GM21423 (cell line): ENCODE data around the gene THAP11.
"Not testable (repeated sequence)": the region's sequence is repeated elsewhere in the genome, so short reads cannot be mapped to it uniquely, and the experiment has no call there.

ENCODE experiments used
- ATAC-seq: cut with Tn5 transposase; IDR thresholded peaks from one replicate; pipeline ENCODE4 v1.9.1; 2021; ENCODE audit warnings: mild to moderate bottlenecking, moderate library complexity; ENCODE audit not compliant: unreplicated experiment

THAP11 gene

DNA sequence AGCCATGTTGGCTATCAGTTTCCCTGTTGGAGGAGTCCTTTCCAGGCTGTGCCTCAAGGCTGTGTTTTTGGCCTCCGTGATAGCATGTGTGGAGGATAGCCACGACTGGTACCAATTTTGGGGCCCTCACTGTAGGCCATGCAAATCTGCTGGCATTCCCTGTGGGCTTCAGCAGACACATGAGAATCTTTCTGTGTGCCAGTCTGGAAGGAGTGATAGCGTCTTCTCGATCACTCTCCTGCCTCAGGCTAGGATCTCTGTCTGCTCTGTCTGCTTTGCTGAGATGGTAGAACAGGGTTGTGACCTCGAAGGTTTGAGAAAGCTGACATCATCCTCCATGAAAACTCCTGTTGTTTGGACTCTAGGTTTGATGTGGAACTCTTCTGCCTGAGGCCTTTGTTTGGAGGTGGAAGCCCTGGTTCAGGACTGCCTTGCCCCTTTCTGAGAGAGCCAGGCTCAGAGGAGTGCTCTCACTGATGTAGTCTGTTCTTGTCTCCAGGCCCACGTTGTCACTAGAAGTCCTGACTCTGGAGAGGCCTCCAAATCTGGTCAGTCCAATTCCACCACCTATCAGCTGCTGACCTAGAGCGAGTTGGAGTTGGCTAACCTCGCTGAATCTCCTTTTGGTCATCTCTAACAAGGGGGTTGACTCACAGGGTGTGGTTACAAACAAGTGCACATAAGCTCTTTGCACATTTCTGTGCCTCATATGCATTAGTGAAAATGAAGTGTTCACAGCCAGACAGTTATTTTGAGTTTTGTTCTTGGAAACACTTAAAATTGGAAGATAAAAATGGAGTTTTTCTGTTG lies 18.7 kb downstream of the THAP11 start:
- ATAC-seq, result no peak

DNA sequence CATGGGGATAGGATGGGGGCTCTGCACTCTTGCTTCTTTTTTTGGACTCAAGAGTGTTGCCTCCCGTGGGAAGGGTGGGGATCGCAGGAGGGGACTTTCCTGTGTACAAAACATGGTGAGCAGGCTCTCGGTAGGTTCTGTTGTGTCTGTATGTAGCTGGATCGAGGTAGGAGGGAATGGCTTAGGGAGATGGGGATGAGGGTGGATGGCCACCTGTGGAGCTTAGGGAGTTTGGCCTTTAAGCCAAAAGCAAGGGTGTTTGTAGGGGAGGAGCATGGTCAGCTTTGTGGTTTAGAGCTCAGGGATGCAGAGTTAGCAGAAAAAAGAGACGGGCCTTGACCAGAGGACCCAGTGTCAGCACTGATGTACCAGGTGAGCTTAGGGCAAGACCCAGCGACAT lies 19.8 kb downstream of the THAP11 start:
- ATAC-seq, result no peak

DNA sequence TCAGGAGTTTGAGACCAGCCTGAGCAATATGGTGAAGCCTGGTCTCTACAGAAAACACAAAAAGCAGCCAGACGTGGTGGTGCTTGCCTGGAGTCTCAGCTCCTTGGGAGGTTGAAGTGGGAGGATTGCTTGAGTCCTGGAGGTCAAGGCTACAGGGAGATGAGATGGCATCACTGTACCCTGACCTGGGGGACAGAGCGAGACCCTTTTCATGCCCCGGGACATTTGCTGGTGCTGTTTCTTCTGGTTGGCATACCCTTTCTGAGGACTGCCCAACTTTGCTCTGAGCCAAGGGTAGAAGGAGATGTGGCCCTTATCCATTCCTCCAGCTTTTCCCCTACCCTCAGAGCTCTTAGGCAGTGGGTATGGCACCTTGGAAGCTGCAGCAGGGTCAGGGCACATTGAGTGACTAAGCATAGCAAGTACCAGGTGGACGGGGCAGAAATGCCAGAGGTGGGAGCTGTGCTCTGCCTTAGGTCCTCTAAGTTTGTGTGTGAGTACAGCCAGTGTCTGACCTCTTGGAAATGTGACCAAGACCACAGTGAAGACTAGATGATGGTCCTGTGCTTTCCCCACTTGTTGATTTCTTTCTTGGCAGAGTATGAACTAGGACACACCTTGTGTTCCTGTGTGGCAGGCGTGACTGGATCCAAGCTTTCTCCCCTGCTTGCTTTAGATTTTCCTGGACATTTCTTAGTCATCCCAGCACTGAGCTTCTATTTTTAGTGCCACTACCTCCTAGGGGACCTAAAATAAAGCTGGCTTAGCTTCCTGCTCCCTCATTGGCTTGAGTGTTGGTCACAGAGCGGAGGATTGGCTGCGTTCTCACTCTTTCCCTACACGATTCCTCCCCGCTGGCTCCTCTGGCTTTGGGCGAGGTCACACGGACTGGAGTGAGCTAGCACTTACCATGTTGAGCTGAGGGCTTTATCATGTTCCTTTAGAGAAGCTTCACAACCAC lies 20.8 kb downstream of the THAP11 start:
- ATAC-seq, result no peak

DNA sequence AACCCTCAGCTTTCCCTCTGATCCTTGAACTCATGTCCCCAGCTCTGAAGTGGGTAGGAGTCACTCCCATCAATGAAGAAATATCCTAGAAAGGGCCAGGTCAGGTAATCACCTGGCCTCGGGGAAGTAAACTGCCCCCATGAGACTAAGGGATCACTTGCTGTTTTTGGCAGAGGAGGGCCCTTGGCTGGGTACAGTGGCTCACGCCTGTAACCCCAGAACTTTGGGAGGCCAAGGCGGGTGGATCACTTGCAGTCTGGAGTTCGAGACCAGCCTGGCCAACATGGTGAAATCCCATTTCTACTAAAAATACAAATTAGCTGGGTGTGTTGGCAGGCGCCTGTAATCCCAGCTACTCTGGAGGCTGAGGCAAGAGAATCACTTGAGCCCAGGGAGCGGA lies 21.9 kb downstream of the THAP11 start:
- not testable (repeated sequence) for ATAC-seq

DNA sequence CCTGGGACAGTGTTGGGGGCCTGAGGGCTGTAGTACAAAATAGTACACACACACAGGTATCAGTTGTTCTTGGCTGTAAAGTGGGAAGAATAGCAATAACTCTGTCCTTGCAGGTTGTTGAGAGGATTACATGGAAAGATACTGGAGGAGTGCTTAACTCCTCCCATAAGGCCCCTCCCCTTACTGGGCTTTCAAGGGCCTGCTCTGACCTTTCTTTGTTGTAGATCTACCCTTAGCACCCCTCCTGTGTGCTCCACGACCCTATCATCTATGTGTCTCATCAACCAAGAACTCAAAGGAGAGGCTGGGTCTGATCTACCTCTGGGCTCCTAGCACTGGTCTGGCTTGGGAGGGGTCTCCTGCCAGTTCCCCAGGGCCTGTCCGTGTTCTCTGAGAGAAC lies 22.5 kb downstream of the THAP11 start:
- no peak for ATAC-seq

DNA sequence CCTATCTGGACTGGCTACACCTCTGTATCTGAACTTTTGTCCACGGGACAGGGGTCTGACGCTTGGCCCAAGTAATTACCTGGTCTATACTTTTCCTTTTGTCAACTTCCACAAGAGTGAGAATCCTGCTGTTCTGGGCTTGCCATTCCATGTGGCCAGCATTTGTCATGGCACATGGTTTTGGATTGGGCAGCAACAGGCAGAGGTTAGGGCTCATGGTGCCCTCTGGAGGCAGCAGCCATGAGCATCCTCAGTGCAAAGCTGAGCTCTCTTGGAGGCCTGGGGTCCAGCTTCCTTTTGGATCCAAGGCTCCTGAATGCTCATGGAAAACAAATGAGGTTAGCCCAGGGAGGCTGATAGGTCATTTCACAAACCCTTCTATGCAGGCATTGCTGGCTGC lies 23.2 kb downstream of the THAP11 start:
- no peak for ATAC-seq

DNA sequence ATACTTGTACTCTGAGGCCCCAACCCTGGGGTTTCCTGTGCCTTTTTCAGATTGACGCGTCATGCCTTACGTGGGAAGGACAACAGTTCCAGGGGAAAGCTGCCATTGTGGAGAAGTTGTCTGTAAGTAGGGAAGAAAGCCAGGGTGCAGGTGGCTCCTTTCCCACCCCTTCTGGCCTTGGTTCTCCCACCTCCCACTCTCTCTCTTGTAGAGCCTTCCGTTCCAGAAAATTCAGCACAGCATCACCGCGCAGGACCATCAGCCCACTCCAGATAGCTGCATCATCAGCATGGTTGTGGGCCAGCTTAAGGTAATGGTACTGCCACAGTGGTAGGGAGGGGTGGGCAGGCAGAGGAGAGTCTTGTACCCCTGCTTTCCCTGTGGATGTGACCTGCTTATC lies 26.2 kb downstream of the THAP11 start:
- no peak for ATAC-seq

DNA sequence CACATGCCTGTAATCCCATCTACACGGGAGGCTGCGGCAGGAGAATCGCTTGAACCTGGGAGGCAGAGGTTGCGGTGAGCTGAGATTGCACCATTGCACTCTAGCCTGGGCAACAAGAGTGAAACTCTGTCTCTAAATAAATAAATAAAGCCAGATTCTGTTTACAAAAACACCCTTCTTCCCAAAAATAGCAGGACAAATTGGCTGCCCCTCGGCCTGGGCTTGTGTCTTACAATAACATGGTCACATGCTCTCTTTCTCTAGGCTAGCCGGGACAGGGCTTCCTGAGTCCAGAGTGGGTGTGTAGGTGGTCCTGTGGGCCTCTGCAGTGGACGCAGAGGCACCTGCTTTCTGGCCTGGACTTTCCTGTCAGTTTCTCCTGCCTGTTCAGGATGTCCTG lies 27.5 kb downstream of the THAP11 start:
- ATAC-seq, result no peak

DNA sequence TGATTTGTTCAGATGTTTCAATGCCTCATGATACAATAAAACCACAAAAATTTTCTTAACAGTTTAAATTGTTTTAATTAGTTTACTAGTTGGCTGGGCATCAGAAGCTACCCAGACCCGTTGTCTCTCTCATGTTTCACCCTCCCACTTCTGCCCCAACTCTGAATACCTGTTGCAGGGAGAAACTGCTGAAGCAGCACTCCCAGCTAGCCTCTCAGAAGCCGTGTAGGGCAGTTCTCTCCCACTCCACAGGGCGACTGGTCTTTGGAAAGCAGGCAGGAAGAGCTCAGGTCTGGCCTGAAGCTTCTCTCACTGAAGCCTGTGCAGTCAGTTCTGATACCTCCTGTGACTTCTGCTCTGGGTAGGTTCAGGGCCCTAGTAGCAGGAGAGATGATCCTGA lies 29.1 kb downstream of the THAP11 start:
- ATAC-seq, result no peak

DNA sequence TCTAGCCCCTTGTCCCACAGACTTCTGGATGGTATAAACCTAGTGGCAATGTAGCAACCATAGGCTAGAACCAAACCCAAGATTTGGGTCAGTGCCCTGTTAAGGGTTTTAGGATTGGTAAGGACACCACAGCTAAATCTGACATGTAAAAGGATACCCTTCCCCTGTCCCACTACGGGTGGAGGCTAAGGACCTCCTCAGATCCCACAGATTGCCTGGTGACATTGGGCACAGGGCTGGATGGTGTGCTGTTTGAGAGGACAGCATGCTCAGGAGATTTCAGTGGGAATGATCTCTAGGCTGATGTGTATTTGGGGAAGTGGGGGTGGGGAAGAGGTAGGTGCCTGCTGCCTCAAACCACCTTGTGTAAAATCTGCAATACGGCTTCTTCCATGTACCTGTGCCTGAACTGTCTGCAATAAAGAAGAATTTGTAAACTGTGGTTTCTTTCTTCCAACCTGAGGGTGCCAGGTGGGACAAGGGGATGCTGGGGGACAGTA lies 30.1 kb downstream of the THAP11 start:
- ATAC-seq, result no peak

DNA sequence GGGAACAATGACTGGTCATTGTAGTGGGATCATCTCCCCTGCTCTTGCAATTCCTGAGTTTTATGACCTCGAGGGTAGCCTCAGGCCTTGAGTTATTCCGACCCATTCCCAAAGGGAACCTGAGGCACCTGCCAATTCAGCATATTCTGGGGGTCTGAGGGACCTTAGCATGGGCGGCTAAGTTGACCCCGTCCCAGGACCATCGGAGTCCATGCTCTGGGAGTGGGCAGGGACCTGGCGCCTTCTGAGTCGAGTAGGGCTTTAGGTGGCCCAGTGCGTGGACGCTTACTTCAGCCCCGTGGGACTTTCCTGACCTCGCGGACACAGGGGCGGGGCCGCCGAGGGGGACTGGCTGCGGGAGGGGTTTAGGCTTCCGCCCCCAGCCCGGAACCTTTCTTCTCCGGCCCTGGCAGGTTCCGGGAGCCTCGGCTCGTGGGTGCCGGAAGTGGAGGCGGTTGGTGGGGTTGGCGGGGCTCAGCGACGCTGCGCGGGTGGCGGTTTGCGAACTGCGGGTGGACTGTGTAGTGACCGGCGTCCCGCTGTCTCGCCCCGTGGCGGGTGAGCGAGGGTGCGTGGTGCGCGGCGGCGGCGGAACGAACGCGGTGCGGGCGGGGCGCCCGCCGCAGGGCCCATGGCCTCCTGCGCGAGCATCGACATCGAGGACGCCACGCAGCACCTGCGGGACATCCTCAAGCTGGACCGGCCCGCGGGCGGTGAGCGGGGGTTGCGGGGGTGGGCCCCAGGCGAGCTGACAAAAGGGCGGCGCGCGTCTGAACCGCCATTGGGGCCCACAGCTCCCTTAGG lies 30.7 kb downstream of the THAP11 start, which contains the start of gene EDC4:
Gene EDC4 (plus strand): TSS at position 422 of the 804 bp plus-strand sequence. CDS start 210 bp downstream, at position 632.
- peak; percentile 70 for ATAC-seq

DNA sequence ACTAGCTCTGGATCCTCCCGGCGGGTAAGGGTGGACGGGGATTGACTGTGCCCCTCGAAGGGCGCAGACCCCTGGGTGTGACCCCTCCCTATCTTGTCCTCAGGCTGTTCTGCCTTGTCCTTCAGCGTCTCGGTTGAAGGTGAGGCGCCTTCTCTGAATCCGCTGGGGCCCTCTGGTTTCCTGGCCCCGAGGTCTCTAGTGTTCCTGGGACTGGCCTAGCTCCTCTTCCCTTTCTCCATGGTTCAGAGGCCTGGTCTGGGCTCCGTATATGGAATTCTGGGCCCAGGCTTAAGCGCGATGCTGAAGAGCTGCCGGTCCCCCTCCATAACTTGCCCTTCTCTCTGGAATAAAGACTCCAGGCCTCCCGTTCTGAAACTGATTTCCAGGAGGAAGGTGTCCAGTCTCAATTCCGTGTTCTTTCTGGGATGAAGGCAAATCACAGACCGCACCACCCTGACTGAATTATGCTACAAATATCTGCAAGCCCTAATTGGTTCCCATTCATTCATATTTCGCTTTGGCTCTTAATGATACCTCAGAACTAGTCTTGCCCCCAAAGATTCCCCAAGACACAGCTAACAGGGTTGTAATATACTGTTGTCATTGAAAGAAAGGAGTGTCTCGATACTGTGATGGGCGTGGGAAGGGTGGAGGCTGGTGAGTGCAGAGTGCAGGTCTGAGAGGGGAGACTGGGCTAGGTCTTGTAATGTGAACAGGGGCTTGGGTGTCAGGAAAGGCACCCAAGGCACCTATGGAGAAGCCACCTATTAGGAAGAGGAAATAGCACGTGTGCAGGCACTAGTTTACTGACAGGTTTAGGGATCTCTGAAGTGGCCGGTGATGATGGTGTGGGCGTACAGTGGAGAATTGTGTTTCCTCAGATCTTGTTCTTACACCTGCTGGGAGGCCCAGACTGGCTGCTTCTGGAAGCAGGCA lies 31.6 kb downstream of the THAP11 start:
- peak; percentile 12 for ATAC-seq

DNA sequence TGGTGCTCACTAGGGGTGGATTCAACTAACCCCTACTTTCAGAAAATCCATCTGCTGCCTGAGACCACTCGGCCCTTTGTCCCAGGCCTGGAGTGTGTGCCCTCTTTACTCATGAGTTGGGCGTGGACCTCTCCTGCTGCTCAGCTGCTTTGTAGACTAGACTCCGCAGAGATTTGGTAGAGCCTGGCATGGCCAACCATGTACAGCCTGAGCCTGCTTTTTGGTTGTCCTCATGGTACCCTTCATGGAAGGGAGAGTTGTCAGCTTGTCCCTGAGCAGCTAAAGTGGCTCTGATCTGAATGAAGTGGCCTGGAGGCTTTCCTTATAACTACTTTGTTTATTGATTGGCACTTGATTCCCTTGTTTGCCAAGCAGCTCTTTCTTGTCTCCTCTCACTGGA lies 32.3 kb downstream of the THAP11 start:
- ATAC-seq, result no peak

DNA sequence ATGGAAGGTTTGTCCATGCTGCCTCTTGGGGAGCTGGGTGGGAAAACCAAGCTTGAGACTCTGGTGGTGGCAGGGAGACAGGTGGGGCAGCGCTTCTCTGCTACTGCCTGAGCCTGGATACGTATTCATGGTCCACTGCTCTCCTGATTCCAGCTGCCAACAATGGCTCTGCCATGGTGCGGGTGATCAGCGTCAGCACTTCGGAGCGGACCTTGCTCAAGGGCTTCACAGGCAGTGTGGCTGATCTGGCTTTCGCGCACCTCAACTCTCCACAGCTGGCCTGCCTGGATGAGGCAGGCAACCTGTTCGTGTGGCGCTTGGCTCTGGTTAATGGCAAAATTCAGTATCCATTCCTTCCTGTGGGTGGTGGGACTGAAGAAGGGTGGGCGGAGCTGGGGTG lies 34.9 kb downstream of the THAP11 start:
- no peak for ATAC-seq

DNA sequence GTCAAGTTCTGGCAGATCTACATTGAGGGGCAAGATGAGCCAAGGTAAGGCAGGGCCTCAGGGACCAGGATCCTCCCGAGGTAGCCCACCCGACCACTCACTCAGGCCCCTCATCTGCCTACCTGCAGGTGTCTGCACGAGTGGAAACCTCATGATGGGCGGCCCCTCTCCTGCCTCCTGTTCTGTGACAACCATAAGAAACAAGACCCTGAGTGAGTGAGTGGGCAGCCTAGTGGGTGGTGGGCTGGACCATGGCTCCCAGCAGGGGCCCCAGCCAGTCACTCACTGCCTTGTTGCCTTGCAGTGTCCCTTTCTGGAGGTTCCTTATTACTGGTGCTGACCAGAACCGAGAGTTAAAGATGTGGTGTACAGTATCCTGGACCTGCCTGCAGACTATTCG lies 36.1 kb downstream of the THAP11 start:
- no peak for ATAC-seq

DNA sequence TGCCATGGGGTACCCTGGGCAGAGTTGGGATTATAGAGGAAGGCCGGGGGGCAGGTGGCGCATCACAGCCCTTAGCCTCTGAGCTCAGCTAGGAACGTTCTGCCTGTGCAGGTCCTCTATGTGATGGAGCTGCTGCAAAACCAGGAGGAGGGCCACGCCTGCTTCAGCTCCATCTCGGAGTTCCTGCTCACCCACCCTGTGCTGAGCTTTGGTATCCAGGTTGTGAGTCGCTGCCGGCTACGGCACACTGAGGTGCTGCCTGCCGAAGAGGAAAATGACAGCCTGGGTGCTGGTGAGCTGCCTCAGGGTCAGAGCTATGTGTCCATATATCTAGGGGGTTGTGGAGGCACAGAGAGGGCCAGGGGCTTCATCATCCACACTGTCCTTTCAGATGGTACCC lies 36.7 kb downstream of the THAP11 start:
- no peak for ATAC-seq

DNA sequence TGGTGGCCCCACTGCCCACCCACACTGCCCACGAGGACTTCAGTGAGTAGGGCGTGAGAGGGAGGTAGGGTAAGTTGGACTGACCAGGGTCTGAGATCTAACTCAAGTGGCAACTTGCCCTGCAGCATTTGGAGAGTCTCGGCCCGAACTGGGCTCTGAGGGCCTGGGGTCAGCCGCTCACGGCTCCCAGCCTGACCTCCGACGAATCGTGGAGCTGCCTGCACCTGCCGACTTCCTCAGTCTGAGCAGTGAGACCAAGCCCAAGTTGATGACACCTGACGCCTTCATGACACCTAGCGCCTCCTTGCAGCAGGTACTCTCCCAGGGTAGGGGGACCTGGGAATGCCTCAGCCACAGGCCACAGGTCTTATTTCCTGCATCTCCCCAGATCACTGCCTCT lies 37.3 kb downstream of the THAP11 start:
- no peak for ATAC-seq

DNA sequence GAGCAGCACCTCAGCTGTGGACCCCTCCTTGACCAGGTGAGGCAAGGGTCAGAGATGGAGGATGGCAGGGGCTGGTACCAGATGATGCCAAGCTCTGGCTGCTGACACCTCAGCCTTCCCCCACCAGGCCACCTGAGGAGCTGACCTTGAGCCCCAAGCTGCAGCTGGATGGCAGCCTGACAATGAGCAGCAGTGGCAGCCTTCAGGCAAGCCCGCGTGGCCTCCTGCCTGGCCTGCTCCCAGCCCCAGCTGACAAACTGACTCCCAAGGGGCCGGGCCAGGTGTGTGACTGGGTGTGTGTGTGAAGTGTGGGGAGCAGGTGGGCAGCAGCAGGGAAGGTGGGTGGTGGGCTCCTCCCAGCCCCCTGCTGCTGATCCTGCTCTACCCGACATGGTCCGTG lies 37.8 kb downstream of the THAP11 start:
- no peak for ATAC-seq

DNA sequence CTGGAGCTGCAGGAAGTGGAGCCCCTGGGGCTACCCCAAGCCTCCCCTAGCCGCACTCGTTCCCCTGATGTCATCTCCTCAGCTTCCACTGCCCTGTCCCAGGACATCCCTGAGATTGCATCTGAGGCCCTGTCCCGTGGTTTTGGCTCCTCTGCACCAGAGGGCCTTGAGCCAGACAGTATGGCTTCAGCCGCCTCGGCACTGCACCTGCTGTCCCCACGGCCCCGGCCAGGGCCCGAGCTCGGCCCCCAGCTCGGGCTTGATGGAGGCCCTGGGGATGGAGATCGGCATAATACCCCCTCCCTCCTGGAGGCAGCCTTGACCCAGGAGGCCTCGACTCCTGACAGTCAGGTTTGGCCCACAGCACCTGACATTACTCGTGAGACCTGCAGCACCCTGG lies 38.5 kb downstream of the THAP11 start:
- ATAC-seq, result no peak
